ENCODE measurements around the gene F3.
"Not testable (repeated sequence)": the region's sequence is repeated elsewhere in the genome, so short reads cannot be mapped to it uniquely, and the experiment has no call there.

F3 gene

DNA sequence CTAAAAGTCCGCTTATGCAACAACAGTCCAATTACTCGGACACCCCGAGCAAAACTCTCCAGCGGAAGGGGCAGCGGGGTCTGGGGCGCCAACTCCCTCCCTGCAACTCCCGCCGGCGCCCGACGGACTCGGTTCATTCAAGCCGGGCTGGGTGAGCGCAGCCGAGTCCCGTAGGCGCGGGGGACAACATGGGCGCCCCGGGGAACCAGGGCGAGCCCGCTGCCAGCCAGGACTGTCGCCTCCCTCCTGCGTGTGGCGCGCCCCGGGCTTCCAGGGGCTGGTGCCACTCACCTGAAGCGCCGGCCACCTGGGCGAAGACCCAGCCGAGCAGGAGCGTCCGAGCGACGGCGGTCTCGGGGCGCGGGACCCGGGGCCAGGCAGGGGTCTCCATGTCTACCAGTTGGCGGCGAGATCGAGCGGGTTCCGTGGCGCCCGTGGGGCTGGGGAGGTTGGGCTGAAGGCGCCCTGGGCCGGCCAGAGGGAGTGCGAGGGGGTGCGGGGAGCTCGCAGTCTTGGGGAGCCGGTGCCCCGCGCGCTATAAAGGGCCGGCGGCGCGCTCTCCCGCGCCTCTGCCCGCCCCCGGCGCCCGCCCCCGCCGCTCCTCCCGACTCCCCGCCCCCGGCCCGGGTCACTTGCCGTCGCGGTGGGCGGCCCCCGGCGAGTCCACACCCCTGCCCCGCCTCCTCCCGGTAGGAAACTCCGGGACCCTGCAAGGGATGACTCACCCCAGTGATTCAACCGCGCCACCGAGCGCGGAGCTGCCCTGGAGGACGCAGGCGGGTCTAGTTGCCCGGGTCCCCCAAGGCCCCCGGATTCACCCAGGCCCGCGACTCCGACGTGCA lies at the start of gene F3:
Gene F3 (minus strand): TSS at position 514 of the 842 bp plus-strand sequence. CDS start 123 bp downstream, at position 391.
- peak; percentile 94 for DNase-seq

- DNase-seq: peak; percentile 27
Observed at GRCh38 chr1:94590203-94591137, 48.9 kb upstream of the F3 start.

GRCh38 chr1:94589728-94590127 lies 48.2 kb upstream of the F3 start:
- no peak for DNase-seq

DNA sequence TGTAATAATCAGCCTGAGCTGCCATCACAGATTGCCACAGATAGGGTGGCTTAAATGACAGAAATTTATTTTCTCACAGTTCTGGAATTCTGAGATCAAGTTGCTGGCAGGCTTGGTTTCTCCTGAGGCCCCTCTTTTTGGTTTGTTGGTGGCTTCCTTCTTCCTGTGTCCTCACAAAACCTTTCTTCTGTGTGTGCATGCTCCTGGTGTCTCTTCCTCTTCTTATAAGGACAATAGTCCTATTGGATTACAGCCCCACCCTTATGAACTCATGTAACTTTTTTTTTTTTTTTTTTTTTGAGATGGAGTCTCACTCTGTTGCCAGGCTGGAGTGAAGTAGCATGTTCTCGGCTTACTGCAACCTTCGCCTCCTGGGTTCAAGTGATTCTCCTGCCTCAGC lies 41.0 kb upstream of the F3 start:
- no peak for DNase-seq

DNA sequence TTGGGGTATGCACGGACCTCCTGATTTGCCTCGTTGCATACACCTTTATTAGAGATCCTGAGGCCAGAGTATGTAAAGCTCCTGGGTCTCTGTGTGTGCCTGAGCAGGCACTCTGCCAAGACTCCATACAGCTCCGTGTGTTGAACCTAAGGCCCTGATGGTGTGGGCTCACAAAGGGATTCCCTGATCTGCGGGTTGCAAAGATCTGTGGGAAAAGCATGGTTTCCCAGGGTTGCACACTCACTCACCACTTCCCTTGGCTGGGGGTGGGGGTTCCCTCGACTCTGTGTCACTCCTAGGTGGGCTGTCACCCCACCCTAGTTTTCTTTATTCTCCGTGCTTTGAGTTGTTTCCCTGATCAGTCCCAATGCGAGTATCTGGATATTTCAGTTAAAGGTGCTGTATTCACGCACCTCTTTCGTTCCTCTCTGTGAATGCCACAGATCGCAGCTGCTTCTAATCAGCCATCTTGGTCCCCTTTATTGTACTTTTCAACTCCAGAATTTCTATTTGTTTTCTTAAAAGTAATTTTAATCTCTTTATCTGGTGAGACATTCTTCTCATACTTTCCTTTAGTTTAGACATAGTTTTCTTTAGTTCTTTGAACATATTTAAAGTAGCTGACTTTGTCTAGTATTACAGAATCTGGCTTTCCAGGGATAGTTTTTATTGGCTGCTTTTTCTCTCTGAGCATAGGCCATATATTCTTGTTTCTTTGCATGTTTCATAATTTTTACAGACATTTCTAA lies 39.0 kb upstream of the F3 start:
- DNase-seq: no peak

GRCh38 chr1:94579876-94580294 lies 38.3 kb upstream of the F3 start:
- no peak for DNase-seq

DNA sequence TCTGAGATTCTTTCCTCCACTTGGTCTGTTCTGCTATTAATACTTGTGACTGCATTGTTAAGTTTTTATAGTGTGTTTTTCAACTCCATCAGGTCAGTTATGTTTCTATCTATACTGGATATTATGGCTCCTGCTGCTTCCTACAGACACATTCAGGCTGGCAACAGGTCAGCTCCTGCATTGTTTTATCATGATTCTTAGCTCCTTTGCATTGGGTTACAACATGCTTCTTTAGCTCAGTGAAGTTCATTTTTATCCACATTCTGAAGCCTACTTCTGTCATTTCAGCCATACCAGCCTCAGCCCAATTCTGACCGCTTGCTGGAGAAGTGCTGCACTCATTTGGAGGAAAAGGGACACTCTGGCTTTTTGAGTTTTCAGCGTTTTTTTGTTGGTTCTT lies 37.3 kb upstream of the F3 start:
- DNase-seq: no peak

DNA sequence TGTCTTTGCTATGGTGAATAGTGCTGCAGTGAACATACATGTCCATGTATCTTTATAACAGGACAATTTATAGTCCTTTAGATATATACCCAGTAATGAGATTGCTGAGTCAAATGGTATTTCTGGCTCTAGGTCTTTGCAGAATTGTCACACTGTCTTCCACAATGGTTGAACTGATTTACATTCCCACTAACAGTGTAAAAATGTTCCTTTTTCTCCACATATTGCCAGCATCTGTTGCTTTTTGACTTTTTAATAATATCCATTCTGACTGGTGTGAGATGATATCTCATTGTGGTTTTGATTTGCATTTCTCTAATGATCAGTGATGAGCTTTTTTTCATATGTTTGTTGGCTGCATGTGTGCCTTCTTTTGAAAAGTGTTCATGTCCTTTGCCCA lies 32.4 kb upstream of the F3 start:
- DNase-seq: not testable (repeated sequence)

DNA sequence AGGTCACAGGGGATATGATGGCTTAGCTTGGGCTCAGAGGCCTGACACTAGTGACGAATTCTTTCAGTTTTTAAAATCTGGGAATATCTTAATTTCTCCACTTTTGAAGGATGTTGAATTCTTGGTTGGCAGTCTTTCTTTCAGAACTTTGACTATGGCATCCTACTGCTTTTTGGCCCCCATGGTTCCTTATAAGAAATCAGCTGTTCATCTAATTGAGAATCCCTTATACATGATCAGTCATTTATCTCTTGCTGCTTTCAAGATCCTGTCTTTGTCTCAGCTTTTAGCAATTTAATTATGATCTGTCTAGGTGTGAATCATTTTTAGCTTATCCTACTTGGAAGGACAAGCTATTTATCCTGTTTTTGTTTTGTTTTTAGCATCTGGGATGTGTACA lies 31.2 kb upstream of the F3 start:
- DNase-seq: no peak

DNA sequence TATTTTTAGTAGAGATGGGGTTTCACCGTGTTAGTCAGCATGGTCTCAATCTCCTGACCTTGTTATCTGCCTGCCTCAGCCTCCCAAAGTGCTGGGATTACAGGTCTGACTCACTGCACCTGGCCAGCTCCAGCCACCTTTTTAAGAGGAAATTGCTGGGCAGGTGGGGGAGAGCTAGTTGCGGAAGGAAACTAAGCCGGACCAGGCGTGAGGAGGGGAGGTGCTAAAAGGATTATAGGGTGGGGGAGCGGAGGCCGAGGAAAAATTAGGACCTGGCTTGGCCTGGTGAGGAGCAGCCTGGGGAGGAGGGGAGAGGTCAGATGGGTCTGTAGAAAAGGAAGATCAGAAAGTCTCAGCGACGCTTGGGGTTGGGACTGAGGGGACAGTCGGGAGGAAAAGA lies 29.4 kb upstream of the F3 start:
- DNase-seq: not testable (repeated sequence)

GRCh38 chr1:94568806-94569205 lies 27.2 kb upstream of the F3 start:
- DNase-seq: not testable (repeated sequence)

DNA sequence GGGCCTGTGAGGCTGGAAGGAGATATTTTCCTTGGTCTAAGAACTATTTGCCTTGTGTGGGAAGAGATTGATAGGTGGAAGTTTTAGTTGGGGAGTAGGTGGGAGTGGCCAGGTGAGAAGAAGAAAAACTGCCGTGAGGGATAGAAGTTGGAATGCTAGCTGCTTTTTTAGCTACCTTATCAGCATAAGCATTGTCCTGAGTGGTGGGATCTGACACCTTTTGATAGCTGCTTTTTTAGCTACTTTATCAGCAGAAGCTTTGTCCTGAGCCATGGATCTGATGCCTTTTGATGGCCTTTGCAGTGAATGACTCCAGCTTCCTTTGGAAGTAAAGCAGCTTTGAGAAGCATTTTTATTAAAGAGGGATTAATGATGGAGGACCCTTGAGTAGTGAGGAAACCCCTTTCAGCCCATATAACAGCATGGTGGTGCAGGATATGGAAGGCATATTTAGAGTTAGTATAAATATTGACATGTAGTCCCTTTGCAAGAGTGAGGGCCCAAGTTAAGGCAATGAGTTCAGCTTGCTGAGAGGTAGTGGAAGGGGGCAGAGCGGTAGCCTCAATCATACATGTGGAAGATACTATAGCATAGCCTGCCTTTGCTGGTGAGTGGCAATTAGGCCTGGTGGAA lies 26.5 kb upstream of the F3 start:
- not testable (repeated sequence) for DNase-seq

DNA sequence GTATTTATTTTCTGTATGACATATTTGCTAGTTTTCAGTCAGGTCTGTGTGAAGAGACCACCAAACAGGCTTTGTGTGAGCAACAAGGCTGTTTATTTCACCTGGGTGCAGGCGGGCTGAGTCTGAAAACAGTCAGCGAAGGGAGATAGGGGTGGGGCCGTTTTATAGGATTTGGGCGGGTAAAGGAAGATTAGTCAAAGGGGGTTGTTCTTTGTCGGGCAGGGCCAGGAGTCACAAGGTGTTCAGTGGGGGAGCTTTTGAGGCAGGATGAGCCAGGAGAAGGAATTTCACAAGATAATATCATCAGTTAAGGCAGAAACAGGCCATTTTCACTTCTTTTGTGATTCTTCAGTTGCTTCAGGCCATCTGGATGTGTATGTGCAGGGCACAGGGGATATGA lies 24.9 kb upstream of the F3 start:
- not testable (repeated sequence) for DNase-seq

GRCh38 chr1:94565901-94566300 lies 24.3 kb upstream of the F3 start:
- no peak for DNase-seq

DNA sequence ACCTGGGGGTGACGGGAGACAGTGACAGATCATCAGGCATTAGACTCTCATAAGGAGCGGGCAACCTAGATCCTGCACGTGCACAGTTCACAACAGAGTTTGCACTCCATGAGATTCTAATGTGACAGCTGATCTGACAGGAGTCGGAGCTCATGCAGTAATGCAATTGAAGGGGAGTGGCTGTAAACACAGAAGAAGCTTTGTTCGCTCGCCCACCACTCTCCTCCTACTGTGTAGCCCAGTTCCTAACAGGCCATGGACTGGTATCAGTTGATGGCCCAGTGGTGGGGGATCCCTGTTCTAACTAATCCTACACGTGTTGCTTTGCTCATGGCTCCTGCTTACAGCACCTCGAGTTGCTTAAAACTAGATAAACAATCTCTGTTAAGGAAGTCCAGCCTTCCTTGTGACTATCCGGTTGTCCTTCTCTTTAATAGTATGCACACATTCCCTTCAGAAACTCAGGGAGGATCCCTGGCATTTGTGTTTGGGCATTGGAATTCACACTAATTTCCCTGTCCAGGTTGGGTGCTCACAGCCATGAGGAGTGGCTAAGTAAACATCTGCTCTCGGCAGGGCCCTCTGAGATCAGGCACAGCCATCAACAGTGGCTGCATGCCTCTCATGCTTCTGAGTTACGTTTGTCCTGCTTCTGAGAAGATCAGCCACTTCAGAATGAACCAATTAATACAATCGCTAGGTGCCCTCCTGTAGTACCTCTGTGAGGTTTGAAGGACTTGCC lies 21.1 kb upstream of the F3 start:
- no peak for DNase-seq

GRCh38 chr1:94560333-94560732 lies 18.8 kb upstream of the F3 start:
- no peak for DNase-seq

GRCh38 chr1:94559921-94560320 lies 18.4 kb upstream of the F3 start:
- no peak for DNase-seq

DNA sequence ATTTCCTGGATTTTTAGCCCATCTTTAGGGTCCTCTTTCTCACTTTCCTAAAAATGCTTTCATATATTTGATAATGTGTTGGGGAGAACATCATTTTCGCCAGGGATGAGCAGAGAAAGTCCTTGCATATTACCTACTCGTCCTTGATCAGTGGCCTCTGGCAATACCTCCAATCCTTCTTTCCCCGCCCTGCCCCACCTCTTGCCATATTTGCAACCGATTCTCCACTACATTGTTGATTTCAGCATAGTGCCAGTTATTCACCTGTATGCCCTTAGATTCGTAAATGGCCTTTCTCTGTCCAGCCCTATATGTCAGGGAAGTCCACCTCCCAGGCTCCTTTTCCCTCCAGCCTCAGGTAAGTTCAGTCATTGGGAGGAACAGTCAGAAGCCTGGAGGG lies 13.5 kb upstream of the F3 start:
- no peak for DNase-seq

GRCh38 chr1:94554580-94554979 lies 13.0 kb upstream of the F3 start:
- no peak for DNase-seq

DNA sequence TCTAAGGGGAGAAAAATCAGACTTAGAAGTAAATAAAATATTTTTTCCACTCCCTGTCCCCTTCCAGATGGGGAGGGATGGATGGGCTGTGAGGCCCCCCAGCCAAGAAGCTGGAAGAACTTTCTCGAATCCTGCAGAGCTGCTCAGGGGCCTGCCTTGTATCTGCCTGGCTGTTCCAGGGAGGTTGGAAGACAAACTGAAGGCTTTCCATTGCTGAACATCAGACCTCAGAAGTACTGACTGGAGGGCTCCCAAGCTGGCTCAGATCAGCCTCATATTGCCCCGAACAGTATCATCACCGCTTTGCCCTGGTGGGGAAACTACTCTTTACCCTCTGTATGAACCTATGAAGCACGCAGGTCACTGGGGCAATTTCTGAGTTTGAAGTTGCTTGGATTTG lies 12.4 kb upstream of the F3 start:
- no peak for DNase-seq

DNA sequence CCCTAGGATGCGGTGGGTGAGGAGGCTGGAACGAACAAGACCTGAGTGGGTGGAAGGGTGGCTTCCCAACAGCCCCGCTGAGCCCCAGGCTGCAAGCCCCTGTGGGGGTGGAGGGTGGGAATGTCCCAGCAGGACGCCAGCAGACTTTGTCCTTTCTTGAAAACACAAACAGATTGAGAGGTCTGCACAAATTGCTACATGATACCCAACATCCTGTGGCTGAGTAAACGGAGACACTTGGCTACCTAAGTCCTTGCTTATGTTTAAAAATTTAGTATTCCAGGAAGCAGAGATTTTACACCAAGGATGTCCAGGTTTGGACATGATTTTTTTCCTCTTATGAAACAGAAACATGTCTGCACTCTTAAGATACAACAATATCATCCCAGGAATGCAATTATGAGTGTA lies 11.8 kb upstream of the F3 start:
- DNase-seq: no peak

DNA sequence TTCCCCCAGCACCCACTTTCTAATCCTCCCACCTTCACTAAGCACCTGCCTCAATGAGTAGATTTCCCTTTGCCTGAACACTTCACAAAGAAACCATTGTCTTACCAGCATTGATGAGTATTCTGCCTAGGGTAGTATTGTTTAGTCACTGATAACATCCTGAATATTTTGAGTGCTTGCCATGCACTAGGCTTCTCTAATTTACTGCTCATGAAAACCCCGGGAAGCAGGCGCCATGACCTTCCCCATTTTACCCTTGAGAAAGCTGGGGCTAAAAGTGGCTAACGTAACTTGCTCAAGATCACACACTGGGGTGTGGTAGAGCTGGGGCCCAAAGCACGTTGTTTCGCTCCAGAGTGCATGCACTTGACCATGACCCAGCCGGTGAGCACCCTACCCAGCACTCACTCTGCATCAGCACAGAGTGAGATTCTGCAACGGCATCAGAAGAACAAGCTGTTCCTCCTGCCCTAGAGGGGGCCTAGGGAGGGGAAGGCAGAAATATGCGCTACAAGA lies 10.6 kb upstream of the F3 start:
- DNase-seq: no peak

All from suppressor macrophage treated with lipopolysaccharide for 4 hours (primary cell).